K562 (cell line): Measurements from ENCODE around the gene ZNF585A. TPM values are rescaled to one million over a fixed set of nuclear protein-coding genes. Genes with fewer than 3 reads are reported as not detected.
A peak's percentile ranks its signal among the peaks of the same experiment; 100 is the strongest.

Source experiments
- BRD9 ChIP-seq: fragments of 450-650 bp; IDR thresholded peaks from 2 replicates; pipeline ENCODE4 v1.6.1; 2018; ENCODE audit warnings: low read depth; ENCODE audit not compliant: partially characterized antibody
- CTCF ChIP-seq, 3 experiments: IDR thresholded peaks in 2 of 3; conservative IDR thresholded peaks in 1 of 3; 2 replicates each; pipeline ENCODE4 v1.5.1; 2011 to 2012; ENCODE audit warnings: low read length in 3 of 3, mild to moderate bottlenecking in 3 of 3, control low read depth in 2 of 3, improper control_type of control experiment in 1 of 3, inconsistent platforms in 1 of 3, low read depth in 1 of 3, mixed read lengths in 1 of 3, moderate library complexity in 1 of 3; ENCODE audit not compliant: insufficient read depth in 2 of 3
- FUS ChIP-seq: fragments of 200-400 bp; formaldehyde crosslinking; optimal IDR thresholded peaks from 2 replicates; pipeline ENCODE3; 2017; ENCODE audit warnings: low read depth, low read length
- GTF2A2 ChIP-seq: IDR thresholded peaks from 2 replicates; pipeline ENCODE4 v1.6.1; 2016; ENCODE audit warnings: mild to moderate bottlenecking, missing genetic modification characterization, missing compliant biosample characterization
- MBD2 ChIP-seq: sonication (generic); IDR thresholded peaks from 2 replicates; pipeline ENCODE4 v1.6.1; 2016; ENCODE audit warnings: low read depth, borderline replicate concordance
- MTA3 ChIP-seq: fragments of 450-650 bp; formaldehyde crosslinking; IDR thresholded peaks from 2 replicates; pipeline ENCODE4 v1.6.1; 2017; ENCODE audit warnings: mild to moderate bottlenecking, borderline replicate concordance
- PCBP1 ChIP-seq: fragments of 200-400 bp; formaldehyde crosslinking; IDR thresholded peaks from 2 replicates; pipeline ENCODE4 v1.6.1; 2018; ENCODE audit warnings: mild to moderate bottlenecking, low read depth, low read length; ENCODE audit not compliant: poor library complexity, severe bottlenecking
- PHTF2 ChIP-seq: fragments of 250-450 bp; sonication (Bioruptor Pico); IDR thresholded peaks from 2 replicates; pipeline ENCODE4 v1.5.0; 2021; ENCODE audit warnings: mild to moderate bottlenecking
- POLR2G ChIP-seq: fragments of 200-400 bp; formaldehyde crosslinking; IDR thresholded peaks from 2 replicates; pipeline ENCODE4 v1.6.1; 2017; ENCODE audit warnings: low read depth, mild to moderate bottlenecking, antibody characterized with exemption, low read length, moderate library complexity
- REST ChIP-seq, 2 experiments: fragments of 450-650 bp; formaldehyde crosslinking in 1 of 2; IDR thresholded peaks; 2 replicates each; pipeline versions ENCODE4 v1.4.0 to v1.6.1; 2014 to 2020; ENCODE audit warnings: mild to moderate bottlenecking in 2 of 2, borderline replicate concordance in 1 of 2, low read depth in 1 of 2
- SNRNP70 ChIP-seq: fragments of 200-400 bp; formaldehyde crosslinking; optimal IDR thresholded peaks from 2 replicates; pipeline ENCODE3; 2017; ENCODE audit warnings: low read depth, low read length
- U2AF1 ChIP-seq: fragments of 200-400 bp; formaldehyde crosslinking; optimal IDR thresholded peaks from 2 replicates; pipeline ENCODE3; 2017; ENCODE audit warnings: mild to moderate bottlenecking, low read depth, low read length, moderate library complexity
- WHSC1 ChIP-seq: IDR thresholded peaks from one replicate; pipeline ENCODE4 v1.6.1; 2012; ENCODE audit warnings: low read length, control low read depth, inconsistent platforms
- ZNF140 ChIP-seq: fragments of 250-450 bp; sonication (Bioruptor Pico); IDR thresholded peaks from 2 replicates; pipeline ENCODE4 v1.8.0; 2021; ENCODE audit warnings: moderate library complexity, mild to moderate bottlenecking, inconsistent platforms
- polyA plus RNA-seq, 8 experiments: library from polyadenylated mRNA; depleted of rRNA in 4 of 8; stranded (reverse) in 5 of 8; unstranded in 3 of 8; fragments of >200 nt; fragmentation: Nextera tagmentation in 2 of 8; fragmentation: Illumina TruSeq in 1 of 8; extraction: Ambion mirVana in 2 of 8; extraction: Trizol in 1 of 8; gene quantifications; 2 replicates each; pipeline versions ENCODE4 v1.2.1 to v1.2.3, GENCODE V29; 2011 to 2014; ENCODE audit warnings: inconsistent platforms in 1 of 8, missing spikeins in 1 of 8
- total RNA-seq, 7 experiments: library from RNA; depleted of rRNA in 6 of 7; stranded (reverse); fragments of >200 nt in 6 of 7; fragmentation: Illumina TruSeq in 2 of 7; extraction: Trizol in 2 of 7; gene quantifications; 2 replicates each; pipeline versions ENCODE4 v1.2.1 to v1.2.3, GENCODE V29; 2011 to 2021; ENCODE audit warnings: low replicate concordance in 1 of 7

ZNF585A gene
- total and polyA plus RNA-seq, 9 of the 15 experiments (the other 6 are each of a cell fraction or from before 2014, with no cell fraction given) = 5.6 to 31.0 (median 8.5) TPM

GRCh38 chr19:37217775-37218591, 45.5 kb upstream of the ZNF585A start, which contains the start of gene ZNF383 (continued):
- no peak for TF ChIP-seq BRD9
- no peak for TF ChIP-seq FUS
- TF ChIP-seq PHTF2 (CRISPR knock-in tag) = no peak
- peak; percentile 24 for TF ChIP-seq PCBP1
- peak; percentile 78; the same call in 1 of the 2 replicates for TF ChIP-seq MBD2
- TF ChIP-seq CTCF (IDR thresholded peaks at IDR 0.05 in 2 of 3, conservative IDR thresholded peaks at IDR 0.05 in 1 of 3; ENCODE audit: insufficient read depth in 2 of 3, low read depth in 1 of 3, low read length in 3 of 3) = no peak
- TF ChIP-seq SNRNP70 = no peak
- no peak for TF ChIP-seq REST (IDR thresholded peaks at IDR 0.05; ENCODE audit: borderline replicate concordance)
- no peak for TF ChIP-seq REST (CRISPR knock-in tag; IDR thresholded peaks at IDR 0.05; ENCODE audit: low read depth)
- no peak for TF ChIP-seq ZNF140
- no peak for TF ChIP-seq GTF2A2 (tag)
- TF ChIP-seq POLR2G = peak; percentile 95
- TF ChIP-seq WHSC1 = no peak
- TF ChIP-seq MTA3 = peak; percentile 83
- no peak for TF ChIP-seq U2AF1
